Liver (tissue), 9 donors: ENCODE measurements around the gene YBX2. TPM values are rescaled to one million over a fixed set of nuclear protein-coding genes. Genes with fewer than 3 reads are reported as not detected.
"Not testable (repeated sequence)": the region's sequence is repeated elsewhere in the genome, so short reads cannot be mapped to it uniquely, and the experiment has no call there.

Experiments
- DNase-seq: peaks from one replicate; pipeline ENCODE4 v3.0.0-alpha.2; 2017; ENCODE audit warnings: low spot score
- H3K27ac ChIP-seq, 2 donors: one replicate each; pipeline ENCODE4 v1.7.0; 2013; ENCODE audit warnings: inconsistent platforms in 2 of 2, low read length in 2 of 2, control low read depth in 1 of 2, low read depth in 1 of 2, mild to moderate bottlenecking in 1 of 2
- H3K27me3 ChIP-seq, 4 donors: one replicate each; pipeline versions ENCODE4 v1.6.1 to v1.7.0; 2013; ENCODE audit warnings: low read length in 3 of 4, inconsistent platforms in 1 of 4, mild to moderate bottlenecking in 1 of 4, moderate library complexity in 1 of 4; ENCODE audit not compliant: control insufficient read depth in 4 of 4, insufficient read depth in 4 of 4
- H3K36me3 ChIP-seq, 4 donors: one replicate each; pipeline versions ENCODE4 v1.6.1 to v1.7.0; 2013; ENCODE audit warnings: low read length in 3 of 4, mild to moderate bottlenecking in 3 of 4, low read depth in 1 of 4, moderate library complexity in 1 of 4; ENCODE audit not compliant: control insufficient read depth in 4 of 4, insufficient read depth in 3 of 4
- H3K4me1 ChIP-seq, 4 donors: one replicate each; pipeline versions ENCODE4 v1.6.1 to v1.7.0; 2013; ENCODE audit warnings: low read length in 3 of 4, mild to moderate bottlenecking in 3 of 4, moderate library complexity in 1 of 4; ENCODE audit not compliant: control insufficient read depth in 4 of 4, insufficient read depth in 4 of 4
- H3K4me3 ChIP-seq, 3 donors: one replicate each; pipeline versions ENCODE4 v1.6.1 to v1.7.0; 2013; ENCODE audit warnings: low read length in 3 of 3, control low read depth in 1 of 3, low read depth in 1 of 3, mild to moderate bottlenecking in 1 of 3
- H3K9ac ChIP-seq, 2 donors: one replicate each; pipeline ENCODE4 v1.7.0; 2013; ENCODE audit warnings: low read length in 2 of 2, mild to moderate bottlenecking in 2 of 2, moderate library complexity in 2 of 2, control low read depth in 1 of 2, low read depth in 1 of 2
- H3K9me3 ChIP-seq, 4 donors: one replicate each; pipeline versions ENCODE4 v1.6.1 to v1.7.0; 2013; ENCODE audit warnings: low read length in 3 of 4; ENCODE audit not compliant: control insufficient read depth in 4 of 4
- CTCF ChIP-seq: fragments of 150-350 bp; IDR thresholded peaks from 2 replicates; pipeline ENCODE4 v1.5.1; 2017; ENCODE audit warnings: improper control_type of control experiment, low read depth, low read length; ENCODE audit not compliant: missing input control
- FOXA1 ChIP-seq: IDR thresholded peaks from 2 replicates; pipeline ENCODE4 v1.6.1; 2016; ENCODE audit warnings: antibody characterized with exemption
- FOXA2 ChIP-seq: IDR thresholded peaks from 2 replicates; pipeline ENCODE4 v1.6.1; 2016; ENCODE audit warnings: antibody characterized with exemption
- HNF4G ChIP-seq: IDR thresholded peaks from 2 replicates; pipeline ENCODE4 v1.6.1; 2016; ENCODE audit warnings: antibody characterized with exemption
- NR2F2 ChIP-seq: IDR thresholded peaks from 2 replicates; pipeline ENCODE4 v1.6.1; 2016; ENCODE audit warnings: antibody characterized with exemption
- REST ChIP-seq: IDR thresholded peaks from 2 replicates; pipeline ENCODE4 v1.6.1; 2016; ENCODE audit warnings: antibody characterized with exemption, mild to moderate bottlenecking
- RXRA ChIP-seq, 2 donors: IDR thresholded peaks; 2 replicates each; pipeline ENCODE4 v1.6.1; 2017 to 2018; ENCODE audit warnings: antibody characterized with exemption in 2 of 2, mild to moderate bottlenecking in 1 of 2
- SP1 ChIP-seq: IDR thresholded peaks from 2 replicates; pipeline ENCODE4 v1.6.1; 2018; ENCODE audit warnings: antibody characterized with exemption, mild to moderate bottlenecking
- WGBS: extraction: QIAGEN DNeasy Blood & Tissue Kit; methylation state at CpG from one replicate; pipeline ENCODE4 v1.1.7; 2013; 5-methylcytosine and 5-hydroxymethylcytosine counted together
- polyA plus RNA-seq, 2 donors: library from polyadenylated mRNA; stranded (reverse) in 1 of 2; unstranded in 1 of 2; fragments of 200-250 nt in 1 of 2; fragments of >200 nt in 1 of 2; fragmentation: Nextera tagmentation in 1 of 2; extraction: Ambion mirVana in 1 of 2; gene quantifications; one replicate each; pipeline versions ENCODE4 v1.2.1 to v1.2.3, GENCODE V29; 2013 to 2015
- total RNA-seq, 2 donors: library from RNA; depleted of rRNA; stranded (reverse); fragments of >200 nt; gene quantifications; one replicate each; pipeline ENCODE4 v1.2.3, GENCODE V29; 2014
- TF ChIP-seq, protein P1 (sequence below): IDR thresholded peaks from 2 replicates; pipeline ENCODE4 v1.6.1; 2016; ENCODE audit warnings: antibody characterized with exemption
- donor health status: healthy.
- donor health status: healthy.
- donor health status: healthy.
- donor health status: healthy.
- donor health status: healthy.

YBX2 gene
- total and polyA plus RNA-seq, 4 donors: 0.33 to 0.75 (median 0.57) TPM

DNA sequence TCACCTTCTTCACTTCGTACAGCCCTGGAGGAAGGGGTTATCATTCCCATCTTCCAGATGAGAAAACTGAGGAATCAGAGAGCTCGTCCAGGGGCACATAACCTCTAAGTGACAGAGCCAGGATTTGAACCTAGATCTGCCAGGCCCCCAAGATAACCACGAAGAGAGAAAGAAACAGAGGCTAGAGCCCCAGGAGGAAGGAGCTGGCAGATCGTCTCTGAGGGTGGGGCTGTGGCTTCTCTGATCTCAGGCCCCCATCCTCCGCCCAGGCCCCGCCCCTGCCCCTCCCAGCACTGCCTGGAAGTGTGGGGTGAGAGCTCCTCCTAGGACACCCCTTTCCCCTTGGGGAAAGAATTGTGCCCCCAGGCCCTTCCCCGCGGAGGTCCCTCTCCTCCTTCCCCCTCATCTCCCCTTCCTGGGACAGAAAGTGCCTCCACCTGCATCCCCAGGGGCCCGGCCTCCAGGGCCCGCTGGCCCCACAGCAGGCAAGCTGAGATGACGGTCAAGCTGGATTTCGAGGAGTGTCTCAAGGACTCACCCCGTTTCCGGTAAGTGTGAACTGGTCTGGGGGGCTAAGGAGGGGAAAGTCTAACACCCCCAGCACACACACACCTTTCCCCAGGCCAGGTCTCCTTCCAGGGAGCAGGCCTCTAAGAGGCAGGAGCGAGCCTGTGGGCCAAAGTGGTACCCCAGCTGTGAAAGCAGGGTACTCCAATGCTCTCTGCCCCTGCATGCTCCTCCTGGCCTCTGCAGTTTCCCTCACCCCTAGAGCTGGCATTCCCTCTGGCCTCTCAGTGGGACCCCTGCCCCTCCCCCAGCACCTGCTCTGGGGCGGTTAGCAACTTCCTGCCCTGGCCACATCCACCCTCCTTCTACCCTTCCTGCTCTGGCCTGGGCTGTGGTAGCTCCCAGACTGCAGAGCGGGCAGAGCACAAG, 42.1 kb upstream of the YBX2 start, which contains the start of gene ACAP1 (continued):
- no peak for TF ChIP-seq REST

GRCh38 chr17:7335765-7336164, 41.3 kb upstream of the YBX2 start:
- H3K9me3 ChIP-seq, H3K36me3 ChIP-seq, H3K4me3 ChIP-seq, H3K27me3 ChIP-seq, DNase-seq, H3K4me1 ChIP-seq, H3K27ac ChIP-seq, H3K9ac ChIP-seq: not testable (repeated sequence)
- 88% methylated on average over 13 of the region's 13 CpGs for whole genome bisulfite sequencing

- no peak for DNase-seq
- TF ChIP-seq SP1 (no peak), RXRA (IDR thresholded peaks at IDR 0.05) (no peak), FOXA2 (no peak), FOXA1 (no peak), NR2F2 (no peak), HNF4G (no peak), CTCF (no peak)
- TF ChIP-seq, protein P1, sequence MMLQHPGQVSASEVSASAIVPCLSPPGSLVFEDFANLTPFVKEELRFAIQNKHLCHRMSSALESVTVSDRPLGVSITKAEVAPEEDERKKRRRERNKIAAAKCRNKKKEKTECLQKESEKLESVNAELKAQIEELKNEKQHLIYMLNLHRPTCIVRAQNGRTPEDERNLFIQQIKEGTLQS: no peak
- Histone ChIP-seq H3K36me3 (no peaks in the 10 kb centered on the region), H3K27ac (no peak overlapping the region), H3K9ac (no peak overlapping the region), H3K4me3 (no peak overlapping the region), H3K9me3 (no peaks in the 10 kb centered on the region), H3K4me1 (peaks cover 0 to 4% (median 3%) of the 10 kb centered on the region in 4 donors), H3K27me3 (no peaks in the 10 kb centered on the region)
- 90% methylated on average over 3 of the region's 3 CpGs for WGBS
Measured at GRCh38 chr17:7334938-7335538, 40.6 kb upstream of the YBX2 start.

GRCh38 chr17:7332600-7333069, 38.2 kb upstream of the YBX2 start:
- DNase-seq, H3K4me3 ChIP-seq, H3K36me3 ChIP-seq, H3K27ac ChIP-seq, H3K9ac ChIP-seq, H3K27me3 ChIP-seq, H3K9me3 ChIP-seq: not testable (repeated sequence)
- 51% methylated on average over 14 of the region's 14 CpGs for WGBS
- H3K4me1 ChIP-seq: peaks cover 8 to 21% (median 15%) of the 10 kb centered on the region in 4 donors
